Thyroid gland (tissue), 4 donors: ENCODE results near the gene DOK3.

Experiments used
- CTCF ChIP-seq, 6 experiments: fragments of 200-600 bp in 3 of 6; fragments of 450-650 bp in 3 of 6; sonication (generic) in 3 of 6; IDR thresholded peaks; one replicate each; pipeline ENCODE4 v1.5.1; 2016 to 2019; ENCODE audit warnings: antibody characterized with exemption in 6 of 6, mild to moderate bottlenecking in 2 of 6, inconsistent platforms in 1 of 6, moderate library complexity in 1 of 6
- POLR2A ChIP-seq, 2 donors: fragments of 450-650 bp; IDR thresholded peaks; one replicate each; pipeline ENCODE4 v1.6.1; 2017; ENCODE audit warnings: antibody characterized with exemption in 2 of 2, mild to moderate bottlenecking in 2 of 2, moderate library complexity in 1 of 2

- TF ChIP-seq CTCF (IDR thresholded peaks at IDR 0.05) (no peak), POLR2A (IDR thresholded peaks at IDR 0.05) (no peak)
Measured at GRCh38 chr5:177529247-177530203, 19.9 kb upstream of the DOK3 start.
